Mesothelial cell of epicardium (in vitro differentiated cells): Measurements from ENCODE around the gene DCHS1. TPM values are rescaled to one million over a fixed set of nuclear protein-coding genes. Genes with fewer than 3 reads are reported as not detected.

Source experiments
- DNase-seq, 2 experiments: peaks; one replicate each; pipeline ENCODE4 v3.0.0; 2021; ENCODE audit warnings: low spot score in 2 of 2; ENCODE audit not compliant: unreplicated experiment in 2 of 2
- H3K27ac Mint-ChIP-seq: 2 replicates; pipeline ENCODE4 v1.8.0; 2021; ENCODE audit warnings: mixed read lengths
- H3K27me3 Mint-ChIP-seq: 2 replicates; pipeline ENCODE4 v1.8.0; 2021; ENCODE audit warnings: low read depth, mixed read lengths
- H3K36me3 Mint-ChIP-seq: 2 replicates; pipeline ENCODE4 v1.8.0; 2021; ENCODE audit warnings: mixed read lengths
- H3K4me1 Mint-ChIP-seq: 2 replicates; pipeline ENCODE4 v1.8.0; 2021; ENCODE audit warnings: mixed read lengths
- H3K4me3 Mint-ChIP-seq: 2 replicates; pipeline ENCODE4 v1.8.0; 2021; ENCODE audit warnings: mild to moderate bottlenecking, moderate library complexity, mixed read lengths
- H3K9me3 Mint-ChIP-seq: 2 replicates; pipeline ENCODE4 v1.8.0; 2021; ENCODE audit warnings: mixed read lengths
- CTCF ChIP-seq: fragments of 200-600 bp; sonication (generic); IDR thresholded peaks from one replicate; pipeline ENCODE4 v1.5.0; 2021; ENCODE audit warnings: antibody characterized with exemption; ENCODE audit not compliant: unreplicated experiment
- total RNA-seq: library from RNA; stranded (reverse); gene quantifications from 3 replicates; pipeline ENCODE4 v1.2.1, GENCODE V29; 2021

DCHS1 gene
- total RNA-seq, 1 donor from 2014 or later = 81.2 TPM

DNA sequence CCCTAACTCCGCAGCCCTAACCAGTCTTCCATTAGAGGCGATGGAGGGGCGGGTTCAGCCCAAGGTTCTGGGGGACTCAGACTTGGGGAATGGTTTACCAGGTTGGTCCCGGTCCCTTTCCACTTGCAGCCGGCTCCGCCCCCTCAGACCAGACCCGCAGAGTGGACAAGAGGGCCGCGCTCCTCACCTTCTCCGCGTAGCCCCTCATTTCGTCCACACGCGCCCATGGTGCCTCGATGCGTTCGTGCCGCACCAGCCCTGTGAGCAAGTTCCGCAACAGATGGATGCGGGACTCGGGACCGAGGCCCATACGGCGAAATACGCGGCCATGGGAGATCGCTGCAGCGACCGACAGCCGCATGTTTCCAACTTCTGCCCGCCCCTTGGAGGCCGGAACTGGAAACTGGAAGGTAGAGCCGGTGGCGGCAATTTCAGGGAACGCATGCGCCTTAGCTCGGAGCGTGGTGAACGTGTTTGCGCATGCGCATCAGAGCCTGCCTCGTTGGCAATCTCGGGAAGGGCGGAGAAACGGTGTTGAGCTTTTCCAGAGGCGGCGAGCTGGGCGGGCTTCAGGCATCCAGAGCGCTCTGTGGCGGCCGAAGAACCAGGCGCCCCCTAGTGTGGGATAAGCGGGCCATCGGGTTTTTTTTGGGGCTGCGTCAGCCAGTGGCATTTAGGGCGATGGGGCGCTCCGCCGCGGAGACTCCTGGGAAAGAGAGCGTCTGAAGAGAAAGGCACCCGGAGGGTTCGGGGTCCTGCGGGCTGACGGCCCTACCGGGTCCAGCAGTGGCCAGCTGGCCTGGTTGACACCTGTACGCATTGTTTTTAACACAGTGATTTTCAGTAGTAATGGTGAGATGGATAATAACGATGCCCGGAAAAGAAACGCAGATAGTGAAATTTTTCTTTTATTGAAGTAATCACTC, 27.6 kb upstream of the DCHS1 start, which contains the start of gene MRPL17:
Gene MRPL17, minus strand, starts transcription at position 405 of the 926 bp plus-strand sequence. Its CDS starts 44 bp downstream, at position 361.
- TF ChIP-seq CTCF = peak; percentile 87
- H3K9me3 Mint-ChIP-seq = no peaks in the 10 kb centered on the region
- H3K4me1 Mint-ChIP-seq = peaks cover 18% of the 10 kb centered on the region
- peak within 1 kb of the TSS; percentile 99 for H3K27ac Mint-ChIP-seq
- H3K27me3 Mint-ChIP-seq = no peaks in the 10 kb centered on the region
- H3K36me3 Mint-ChIP-seq = peaks cover 12% of the 10 kb centered on the region
- peak; percentile 97 to 100 for DNase-seq
- H3K4me3 Mint-ChIP-seq = peak within 1 kb of the TSS; percentile 100

GRCh38 chr11:6682591-6682935, 27.0 kb upstream of the DCHS1 start:
- Mint-ChIP-seq H3K27me3 (no peaks in the 10 kb centered on the region), H3K4me3 (peak overlapping the region; percentile 100), H3K9me3 (no peaks in the 10 kb centered on the region), H3K4me1 (peaks cover 18% of the 10 kb centered on the region), H3K27ac (peak overlapping the region; percentile 99), H3K36me3 (peaks cover 12% of the 10 kb centered on the region)
- DNase-seq = no peak
- TF ChIP-seq CTCF = no peak

GRCh38 chr11:6681949-6682348, 26.3 kb upstream of the DCHS1 start:
- H3K36me3 Mint-ChIP-seq = peaks cover 12% of the 10 kb centered on the region
- DNase-seq = no peak
- H3K27ac Mint-ChIP-seq = peak overlapping the region; percentile 99
- no peaks in the 10 kb centered on the region for H3K9me3 Mint-ChIP-seq
- no peaks in the 10 kb centered on the region for H3K27me3 Mint-ChIP-seq
- no peak for TF ChIP-seq CTCF
- H3K4me1 Mint-ChIP-seq = peaks cover 18% of the 10 kb centered on the region
- peak overlapping the region; percentile 100 for H3K4me3 Mint-ChIP-seq

DNA sequence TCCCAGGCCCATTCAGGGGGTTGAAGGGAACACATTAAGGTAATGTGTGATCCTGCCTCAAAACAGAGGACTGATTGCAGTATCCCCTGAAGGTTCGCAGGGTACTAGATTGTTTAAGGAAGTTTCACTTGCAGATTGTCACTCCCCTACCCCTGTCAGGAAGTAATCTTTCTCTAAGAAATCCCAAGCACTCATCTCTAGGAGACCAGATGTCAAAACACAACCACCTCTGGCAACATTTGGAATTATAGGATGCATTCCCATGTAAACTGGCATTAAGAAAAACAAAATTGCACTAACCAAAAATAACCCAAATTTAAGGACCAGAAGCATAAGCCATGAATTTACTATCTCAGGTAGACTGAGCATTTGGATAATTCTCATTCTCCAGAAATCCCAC, 25.9 kb upstream of the DCHS1 start:
- H3K27me3 Mint-ChIP-seq = no peaks in the 10 kb centered on the region
- DNase-seq = no peak
- no peaks in the 10 kb centered on the region for H3K9me3 Mint-ChIP-seq
- peak overlapping the region; percentile 100 for H3K4me3 Mint-ChIP-seq
- H3K36me3 Mint-ChIP-seq = peaks cover 12% of the 10 kb centered on the region
- H3K4me1 Mint-ChIP-seq = peaks cover 18% of the 10 kb centered on the region
- no peak for TF ChIP-seq CTCF
- H3K27ac Mint-ChIP-seq = peak overlapping the region; percentile 66

DNA sequence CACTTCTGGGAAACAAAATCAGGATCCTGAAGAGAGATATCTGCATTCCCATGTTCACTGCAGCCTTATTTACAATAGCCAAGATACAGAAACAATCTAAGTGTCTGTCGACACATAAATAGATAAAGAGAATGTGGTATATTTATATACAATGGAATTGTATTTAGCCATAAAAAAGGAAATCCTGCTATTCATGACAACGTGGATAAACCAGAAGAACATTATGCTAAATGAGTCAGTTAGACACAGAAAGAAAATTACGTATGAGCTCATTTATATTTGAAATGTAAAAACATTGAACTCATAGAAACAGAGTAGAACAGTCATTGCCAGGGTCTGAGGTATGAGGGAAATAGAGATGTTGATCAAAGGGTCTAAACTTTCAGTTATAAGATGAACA, 21.4 kb upstream of the DCHS1 start:
- TF ChIP-seq CTCF = no peak
- Mint-ChIP-seq H3K27ac (no peak overlapping the region), H3K4me1 (peaks cover 9% of the 10 kb centered on the region), H3K36me3 (peaks cover 12% of the 10 kb centered on the region), H3K9me3 (no peaks in the 10 kb centered on the region), H3K4me3 (no peak overlapping the region), H3K27me3 (no peaks in the 10 kb centered on the region)
- DNase-seq = no peak
